PC-9 (cell line): Measurements from ENCODE around the gene CACNB1. TPM values are rescaled to one million over a fixed set of nuclear protein-coding genes. Genes with fewer than 3 reads are reported as not detected.

Source experiments
- BruUV-seq: library from RNA; stranded (reverse); fragments of 400-500 nt; replicated peaks from 2 replicates; lab custom pipeline; 2021; lab: Mats Ljungman, UMichigan
- CTCF ChIA-PET: fragments of 300-600 bp; sonication (Branson Sonifier 250); formaldehyde crosslinking; loops from one replicate; lab custom pipeline; 2022; ENCODE audit warnings: antibody characterized with exemption; lab: Charles Lee
- POLR2A ChIA-PET: fragments of 300-600 bp; sonication (Branson Sonifier 250); formaldehyde crosslinking; loops from one replicate; lab custom pipeline; 2022; ENCODE audit warnings: antibody characterized with exemption; ENCODE audit not compliant: unreplicated experiment; lab: Charles Lee
- DNase-seq, 2 experiments: peaks; one replicate each; pipeline versions ENCODE4 v3.0.0 to v3.0.0-alpha.2; 2015 to 2022; ENCODE audit warnings: mixed read lengths in 1 of 2
- H2AFZ ChIP-seq: fragments of 200-600 bp; sonication (generic); 2 replicates; pipeline ENCODE4 v1.8.1; 2017; ENCODE audit warnings: antibody characterized with exemption
- H3F3A ChIP-seq: fragments of 200-600 bp; sonication (generic); 2 replicates; pipeline ENCODE4 v1.8.1; 2017; ENCODE audit warnings: antibody characterized with exemption, mild to moderate bottlenecking, low read depth; ENCODE audit not compliant: insufficient read depth
- H3K27ac ChIP-seq: fragments of 200-600 bp; sonication (generic); 2 replicates; pipeline ENCODE4 v1.6.1; 2016; ENCODE audit warnings: mixed run types
- H3K27me3 ChIP-seq: fragments of 200-600 bp; sonication (generic); 2 replicates; pipeline ENCODE4 v1.6.1; 2016; ENCODE audit warnings: low read depth, mixed run types; ENCODE audit not compliant: insufficient read depth
- H3K36me3 ChIP-seq: fragments of 200-600 bp; sonication (generic); 2 replicates; pipeline ENCODE4 v1.6.1; 2016; ENCODE audit warnings: low read depth, mixed run types
- H3K4me1 ChIP-seq: fragments of 200-600 bp; sonication (generic); replicated peaks from 2 replicates; pipeline ENCODE4 v1.6.1; 2016; ENCODE audit warnings: mixed run types; ENCODE audit not compliant: insufficient read depth
- H3K4me2 ChIP-seq: fragments of 200-600 bp; sonication (generic); 2 replicates; pipeline ENCODE4 v1.6.1; 2017; ENCODE audit warnings: mixed run types
- H3K4me3 ChIP-seq: fragments of 200-600 bp; sonication (generic); 2 replicates; pipeline ENCODE4 v1.6.1; 2016; ENCODE audit warnings: mixed run types
- H3K79me2 ChIP-seq: fragments of 200-600 bp; sonication (generic); 2 replicates; pipeline ENCODE4 v1.6.1; 2017; ENCODE audit warnings: low read depth, mixed run types
- H3K9me2 ChIP-seq: fragments of 200-600 bp; sonication (generic); 2 replicates; pipeline ENCODE4 v1.8.1; 2017; ENCODE audit warnings: mild to moderate bottlenecking; ENCODE audit not compliant: insufficient read depth
- H3K9me3 ChIP-seq: fragments of 200-600 bp; sonication (generic); 2 replicates; pipeline ENCODE4 v1.8.1; 2016; ENCODE audit warnings: low read depth; ENCODE audit not compliant: insufficient read depth
- H4K20me1 ChIP-seq: fragments of 200-600 bp; sonication (generic); 2 replicates; pipeline ENCODE4 v1.8.1; 2017; ENCODE audit not compliant: insufficient read depth
- EZH2 ChIP-seq: fragments of 200-600 bp; sonication (generic); IDR thresholded peaks from 2 replicates; pipeline ENCODE4 v1.8.0; 2017; ENCODE audit warnings: antibody characterized with exemption, low read depth
- intact Hi-C: fragments of 100-400 bp; cut with micrococcal nuclease; formaldehyde crosslinking; loops from one replicate; pipeline ENCODE4 v1.10.0; 2022; ENCODE audit not compliant: unreplicated experiment
- total RNA-seq: library from RNA; stranded (reverse); gene quantifications from 2 replicates; pipeline ENCODE4 v1.2.3, GENCODE V29; 2021
- TF ChIP-seq, protein P1 (sequence below): fragments of 200-600 bp; sonication (generic); conservative IDR thresholded peaks from 2 replicates; pipeline ENCODE4 v1.6.1; 2017; ENCODE audit warnings: mixed run types, antibody characterized with exemption, mild to moderate bottlenecking, moderate library complexity

Gene CACNB1
- total RNA-seq, 1 experiment from 2014 or later = 21.4 TPM

DNA sequence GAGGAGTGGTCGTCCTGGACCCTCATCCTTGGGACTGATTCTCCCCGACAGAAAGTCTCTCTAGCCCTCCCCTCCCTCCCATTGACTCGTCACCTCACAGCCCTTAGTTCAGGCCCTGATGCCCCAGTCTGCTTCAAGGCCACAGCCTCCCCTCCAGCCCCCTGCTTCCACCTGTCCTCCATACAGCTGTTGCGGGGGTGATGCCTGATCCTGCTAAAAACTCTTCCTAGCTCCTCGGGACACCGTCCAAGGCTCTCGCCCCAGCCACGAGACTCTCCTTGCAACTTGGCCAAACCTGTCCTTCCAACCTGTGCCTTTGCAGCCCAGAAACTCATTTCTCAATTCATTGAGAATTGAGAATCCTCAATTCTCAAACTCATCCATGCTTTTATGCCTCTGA, 21.4 kb upstream of the CACNB1 start:
- H3K4me1 ChIP-seq = no peaks in the 10 kb centered on the region
- no peak overlapping the region for H3K4me3 ChIP-seq
- H3K27me3 ChIP-seq = no peaks in the 10 kb centered on the region
- TF ChIP-seq, protein P1, sequence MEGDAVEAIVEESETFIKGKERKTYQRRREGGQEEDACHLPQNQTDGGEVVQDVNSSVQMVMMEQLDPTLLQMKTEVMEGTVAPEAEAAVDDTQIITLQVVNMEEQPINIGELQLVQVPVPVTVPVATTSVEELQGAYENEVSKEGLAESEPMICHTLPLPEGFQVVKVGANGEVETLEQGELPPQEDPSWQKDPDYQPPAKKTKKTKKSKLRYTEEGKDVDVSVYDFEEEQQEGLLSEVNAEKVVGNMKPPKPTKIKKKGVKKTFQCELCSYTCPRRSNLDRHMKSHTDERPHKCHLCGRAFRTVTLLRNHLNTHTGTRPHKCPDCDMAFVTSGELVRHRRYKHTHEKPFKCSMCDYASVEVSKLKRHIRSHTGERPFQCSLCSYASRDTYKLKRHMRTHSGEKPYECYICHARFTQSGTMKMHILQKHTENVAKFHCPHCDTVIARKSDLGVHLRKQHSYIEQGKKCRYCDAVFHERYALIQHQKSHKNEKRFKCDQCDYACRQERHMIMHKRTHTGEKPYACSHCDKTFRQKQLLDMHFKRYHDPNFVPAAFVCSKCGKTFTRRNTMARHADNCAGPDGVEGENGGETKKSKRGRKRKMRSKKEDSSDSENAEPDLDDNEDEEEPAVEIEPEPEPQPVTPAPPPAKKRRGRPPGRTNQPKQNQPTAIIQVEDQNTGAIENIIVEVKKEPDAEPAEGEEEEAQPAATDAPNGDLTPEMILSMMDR = no peak
- TF ChIP-seq EZH2 = no peak
- H3K36me3 ChIP-seq = no peaks in the 10 kb centered on the region
- no peak overlapping the region for H2AFZ ChIP-seq
- no peaks in the 10 kb centered on the region for H3K79me2 ChIP-seq
- DNase-seq = no peak
- H3K27ac ChIP-seq = no peak overlapping the region
- BruUV-seq = no TSS peak
- H4K20me1 ChIP-seq = no peaks in the 10 kb centered on the region
- intact Hi-C loops = no loop called here
- H3K4me2 ChIP-seq = no peak overlapping the region
- ChIA-PET POLR2A (no interaction called here), CTCF (no interaction called here)
- no peaks in the 10 kb centered on the region for H3F3A ChIP-seq
- no peaks in the 10 kb centered on the region for H3K9me3 ChIP-seq
- no peaks in the 10 kb centered on the region for H3K9me2 ChIP-seq

DNA sequence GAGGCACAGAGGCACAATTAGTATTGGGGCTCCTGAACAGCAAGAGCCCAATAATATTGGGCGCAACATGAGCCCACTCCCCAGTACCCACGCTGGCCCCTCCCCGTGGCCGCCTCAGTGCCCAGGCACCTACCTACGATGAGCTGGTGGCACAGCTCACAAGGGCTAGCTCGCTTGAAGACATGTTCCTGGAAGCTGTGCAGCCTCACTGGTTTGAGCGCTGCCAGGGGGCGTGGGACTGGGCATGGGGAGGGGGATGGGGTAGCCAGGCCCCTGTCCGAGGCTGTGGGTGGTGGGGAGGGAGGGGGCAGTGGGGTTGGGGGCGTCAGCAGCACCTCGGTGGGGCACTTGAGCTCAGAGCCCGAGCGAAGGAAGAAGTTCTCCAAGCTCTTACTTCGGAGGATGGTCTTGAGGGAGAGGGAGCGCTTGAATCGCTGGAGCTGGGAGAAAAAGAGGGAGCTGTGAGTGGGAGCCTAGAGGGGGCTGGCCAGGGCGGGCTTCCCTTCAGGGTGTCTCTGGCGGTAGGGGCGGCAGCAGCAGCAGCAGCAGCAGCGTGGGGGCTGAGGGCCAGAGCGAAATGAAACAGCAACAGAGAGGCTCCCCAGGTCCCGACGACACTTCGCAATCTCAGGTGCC, 20.4 kb upstream of the CACNB1 start:
- no peaks in the 10 kb centered on the region for H3K36me3 ChIP-seq
- no peak overlapping the region for H3K4me3 ChIP-seq
- no peaks in the 10 kb centered on the region for H3K9me3 ChIP-seq
- ChIA-PET POLR2A (no interaction called here), CTCF (no interaction called here)
- intact Hi-C loops = no loop called here
- TF ChIP-seq EZH2 = no peak
- TF ChIP-seq, protein P1 = no peak
- no peaks in the 10 kb centered on the region for H3K27me3 ChIP-seq
- no peak overlapping the region for H3K27ac ChIP-seq
- H3K4me2 ChIP-seq = no peak overlapping the region
- no peaks in the 10 kb centered on the region for H4K20me1 ChIP-seq
- peaks cover 9% of the 10 kb centered on the region; the same call in 1 of the 2 replicates for H3F3A ChIP-seq
- BruUV-seq = no TSS peak
- H2AFZ ChIP-seq = no peak overlapping the region
- H3K9me2 ChIP-seq = no peaks in the 10 kb centered on the region
- DNase-seq = no peak
- H3K79me2 ChIP-seq = no peaks in the 10 kb centered on the region
- H3K4me1 ChIP-seq = no peaks in the 10 kb centered on the region

DNA sequence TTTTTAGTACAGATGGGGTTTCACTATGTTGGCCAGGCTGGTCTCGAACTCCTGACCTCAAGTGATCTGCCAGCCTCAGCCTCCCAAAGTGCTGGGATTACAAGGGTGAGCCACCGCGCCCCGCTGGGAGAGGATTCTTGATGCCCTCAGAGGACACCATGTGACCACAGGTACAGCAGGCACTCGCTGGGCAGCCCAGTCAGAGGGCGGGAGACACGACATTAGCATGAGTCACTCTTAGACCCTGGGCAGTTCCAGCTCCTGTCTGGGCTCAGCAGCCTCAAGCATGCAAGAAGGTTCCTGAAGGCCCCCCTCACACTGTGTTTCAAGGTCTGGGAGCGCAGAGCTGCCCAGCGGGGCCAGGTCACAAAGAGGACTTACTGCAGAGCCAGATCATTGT, 16.4 kb upstream of the CACNB1 start:
- Histone ChIP-seq H3K9me2 (no peaks in the 10 kb centered on the region), H3K4me2 (no peak overlapping the region), H3K4me3 (no peak overlapping the region), H4K20me1 (no peaks in the 10 kb centered on the region), H3K9me3 (no peaks in the 10 kb centered on the region), H3K79me2 (no peaks in the 10 kb centered on the region), H2AFZ (no peak overlapping the region), H3F3A (peaks cover 13% of the 10 kb centered on the region; the same call in 1 of the 2 replicates), H3K36me3 (no peaks in the 10 kb centered on the region), H3K4me1 (no peaks in the 10 kb centered on the region), H3K27me3 (no peaks in the 10 kb centered on the region), H3K27ac (no peak overlapping the region)
- BruUV-seq = no TSS peak
- intact Hi-C loops = no loop called here
- peak; percentile 77 to 83 for DNase-seq
- ChIA-PET CTCF (interaction anchor here (1.1 kb wide), 1 partner anchor 18 kb away, joined by 9 read pairs; no protein-coding TSS in a partner anchor), POLR2A (no interaction called here)
- no peak for TF ChIP-seq EZH2
- TF ChIP-seq, protein P1 = no peak
